Measurements from ENCODE around the gene IYD. TPM values are rescaled to one million over a fixed set of nuclear protein-coding genes. Genes with fewer than 3 reads are reported as not detected.

IYD gene
- total and polyA plus RNA-seq, 3 experiments from 2014 or later = not detected

DNA sequence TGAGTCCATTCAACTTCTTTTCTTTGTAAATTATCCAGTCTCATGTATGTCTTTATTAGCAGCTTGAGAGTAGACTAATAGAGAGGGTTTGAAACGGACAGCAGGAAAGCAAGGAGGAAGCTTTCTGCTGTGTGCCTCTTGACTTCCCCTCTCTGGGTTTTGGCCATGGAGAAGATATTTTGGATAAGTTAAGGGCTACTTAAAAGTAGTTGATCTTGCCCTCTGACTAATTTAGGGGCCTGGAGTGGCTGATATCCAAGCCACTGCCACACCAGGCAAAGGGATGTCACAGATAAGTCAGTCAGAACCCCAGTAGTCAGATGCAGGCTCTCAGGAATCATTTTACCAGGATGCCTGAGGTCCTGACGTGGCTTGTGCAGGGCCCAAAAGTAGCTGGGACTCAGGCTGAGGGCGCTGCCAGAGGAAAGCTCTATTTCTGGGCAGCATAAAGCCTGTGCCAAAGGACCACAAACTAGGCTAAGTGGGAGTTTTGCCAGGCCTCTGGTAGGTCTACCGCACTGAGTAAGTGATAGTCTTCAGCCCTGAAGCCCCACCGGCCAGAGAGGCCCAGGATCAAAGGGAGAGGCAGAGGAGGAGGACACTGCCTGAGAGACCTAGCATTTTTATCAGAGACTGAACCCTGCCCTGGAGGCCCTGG lies 41.6 kb upstream of the IYD start:
- H3K27ac ChIP-seq (ENCODE audit: low read depth, low read length) = no peak overlapping the region
- no peak for DNase-seq
- Mint-ChIP-seq H3K36me3 (no peaks in the 10 kb centered on the region), H3K27me3 (peaks cover 3 to 7% of the 10 kb centered on the region in 2 donors), H3K4me1 (no peaks in the 10 kb centered on the region), H3K27ac (no peak overlapping the region), H3K4me3 (no peak overlapping the region), H3K9me3 (no peaks in the 10 kb centered on the region)
- ChIA-PET POLR2A (no interaction called here), CTCF (interaction anchor here (0.6 kb wide), 1 partner anchor 134 kb away, joined by 3 read pairs; no protein-coding TSS in a partner anchor)
- no peak overlapping the region for H3K4me3 ChIP-seq (ENCODE audit: low read length)
- no peaks in the 10 kb centered on the region for H3K4me1 ChIP-seq (ENCODE audit: insufficient read depth, low read length)
- no peaks in the 10 kb centered on the region for H3K27me3 ChIP-seq (ENCODE audit: insufficient read depth, low read length, poor library complexity, severe bottlenecking)
- no peaks in the 10 kb centered on the region for H3K36me3 ChIP-seq (ENCODE audit: insufficient read depth, low read length)
- no peaks in the 10 kb centered on the region for H3K9me3 ChIP-seq (ENCODE audit: low read length)

DNA sequence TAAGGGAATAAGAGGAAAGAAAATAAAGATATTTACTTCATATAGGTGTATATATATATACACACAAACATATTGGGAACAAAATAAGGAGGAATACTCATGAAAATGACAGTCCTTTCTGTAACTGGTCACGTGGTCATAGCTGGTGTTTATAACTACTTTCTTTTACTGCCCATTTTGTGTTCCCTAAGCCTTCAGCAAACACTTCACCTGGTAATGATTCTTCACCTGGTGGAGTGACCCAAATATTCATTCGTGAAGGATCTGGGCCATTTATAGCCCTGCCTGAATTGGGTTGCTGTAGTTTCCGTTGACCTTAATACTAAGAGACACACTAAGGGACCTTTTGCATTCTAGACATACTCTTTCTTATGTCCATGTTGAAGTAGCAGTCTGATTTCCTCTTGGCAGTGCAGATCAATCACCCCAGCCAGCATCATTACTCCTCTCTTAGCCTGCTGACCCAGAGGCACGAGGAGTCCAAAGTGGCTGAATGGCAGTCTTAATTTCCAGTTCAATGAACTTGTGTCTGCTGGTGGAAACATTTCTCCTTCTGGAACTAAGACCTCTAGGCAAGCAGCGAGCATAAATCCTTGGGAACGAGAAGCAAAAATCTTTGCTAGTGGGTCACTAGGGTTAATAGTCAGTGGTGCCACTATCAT lies 39.9 kb upstream of the IYD start:
- Mint-ChIP-seq H3K4me3 (no peak overlapping the region), H3K36me3 (no peaks in the 10 kb centered on the region), H3K9me3 (no peaks in the 10 kb centered on the region), H3K27me3 (peaks cover 0 to 1% of the 10 kb centered on the region in 2 donors), H3K4me1 (no peaks in the 10 kb centered on the region), H3K27ac (no peak overlapping the region)
- no peak overlapping the region for H3K4me3 ChIP-seq (ENCODE audit: low read length)
- H3K9me3 ChIP-seq (ENCODE audit: low read length) = no peaks in the 10 kb centered on the region
- CTCF ChIA-PET = no interaction called here
- DNase-seq = no peak
- H3K36me3 ChIP-seq (ENCODE audit: insufficient read depth, low read length) = no peaks in the 10 kb centered on the region
- no peak overlapping the region for H3K27ac ChIP-seq (ENCODE audit: low read depth, low read length)
- no peaks in the 10 kb centered on the region for H3K27me3 ChIP-seq (ENCODE audit: insufficient read depth, low read length, poor library complexity, severe bottlenecking)
- POLR2A ChIA-PET = no interaction called here
- H3K4me1 ChIP-seq (ENCODE audit: insufficient read depth, low read length) = no peaks in the 10 kb centered on the region

DNA sequence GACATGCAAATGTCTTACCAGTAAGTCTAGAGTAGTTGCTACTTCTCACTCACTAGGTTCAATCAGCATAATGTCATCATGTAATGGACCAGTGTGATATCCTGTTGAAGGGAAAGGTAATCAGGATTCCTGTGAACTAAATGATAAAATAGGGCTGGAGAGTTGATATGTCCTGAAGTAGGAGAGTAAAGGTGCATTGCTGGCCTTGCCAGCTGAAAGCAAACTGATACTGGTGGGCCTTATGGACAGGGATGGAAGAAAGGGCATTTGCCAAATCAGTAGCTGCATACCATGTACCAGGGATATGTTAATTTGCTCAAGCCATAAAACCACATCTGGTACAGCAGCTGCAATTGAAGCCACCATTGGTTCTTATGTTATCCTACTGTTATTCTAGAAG lies 37.5 kb upstream of the IYD start:
- CTCF ChIA-PET = interaction anchor here (1.0 to 1.3 kb wide), 2 partner anchors 250 to 252 kb away, joined by 3 to 4 read pairs; no protein-coding TSS in a partner anchor
- POLR2A ChIA-PET = no interaction called here
- H3K27ac Mint-ChIP-seq = no peak overlapping the region
- DNase-seq = no peak
- H3K4me1 ChIP-seq (ENCODE audit: insufficient read depth, low read length) = no peaks in the 10 kb centered on the region
- no peak overlapping the region for H3K27ac ChIP-seq (ENCODE audit: low read depth, low read length)
- H3K27me3 Mint-ChIP-seq = peaks cover 0 to 1% of the 10 kb centered on the region in 2 donors
- H3K27me3 ChIP-seq (ENCODE audit: insufficient read depth, low read length, poor library complexity, severe bottlenecking) = no peaks in the 10 kb centered on the region
- no peak overlapping the region for H3K4me3 Mint-ChIP-seq
- no peak overlapping the region for H3K4me3 ChIP-seq (ENCODE audit: low read length)
- no peaks in the 10 kb centered on the region for H3K9me3 Mint-ChIP-seq
- H3K9me3 ChIP-seq (ENCODE audit: low read length) = no peaks in the 10 kb centered on the region
- peaks cover 0 to 3% (median 0%) of the 10 kb centered on the region in 3 donors for H3K4me1 Mint-ChIP-seq
- no peaks in the 10 kb centered on the region for H3K36me3 ChIP-seq (ENCODE audit: insufficient read depth, low read length)
- H3K36me3 Mint-ChIP-seq = no peaks in the 10 kb centered on the region

DNA sequence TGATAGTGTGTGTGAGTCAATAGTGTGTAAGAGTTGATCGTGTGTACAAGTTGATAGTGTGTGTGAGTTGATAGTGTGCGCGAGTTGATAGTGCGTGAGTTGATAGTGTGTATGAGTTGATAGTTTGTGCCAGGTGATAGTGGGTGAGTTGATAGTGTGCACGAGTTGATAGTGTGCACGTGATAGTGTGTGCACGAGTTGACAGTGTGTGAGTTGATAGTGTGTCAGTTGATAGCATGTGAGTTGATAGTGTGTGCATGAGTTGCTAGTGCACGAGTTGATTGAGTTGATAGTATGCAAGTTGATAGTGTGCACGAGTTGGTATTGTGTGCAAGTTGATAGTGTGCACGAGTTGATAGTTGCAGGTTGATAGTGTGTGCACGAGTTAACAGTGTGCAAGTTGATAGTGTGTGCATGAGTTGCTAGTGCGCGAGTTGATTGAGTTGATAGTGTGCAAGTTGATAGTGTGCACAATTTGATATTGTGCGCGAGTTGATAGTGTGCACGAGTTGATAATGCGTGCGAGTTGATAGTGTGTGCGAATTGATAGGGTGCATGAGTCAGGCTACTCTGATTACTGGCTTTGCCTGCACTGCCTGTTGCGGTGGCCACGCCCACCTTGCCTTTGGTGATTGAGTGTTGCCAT lies 35.8 kb upstream of the IYD start:
- no peaks in the 10 kb centered on the region for H3K27me3 ChIP-seq (ENCODE audit: insufficient read depth, low read length, poor library complexity, severe bottlenecking)
- Mint-ChIP-seq H3K4me1 (peaks cover 0 to 3% (median 0%) of the 10 kb centered on the region in 3 donors), H3K4me3 (no peak overlapping the region), H3K9me3 (no peaks in the 10 kb centered on the region), H3K27ac (no peak overlapping the region), H3K27me3 (peaks cover 0 to 1% of the 10 kb centered on the region in 2 donors), H3K36me3 (no peaks in the 10 kb centered on the region)
- H3K4me3 ChIP-seq (ENCODE audit: low read length) = no peak overlapping the region
- CTCF ChIA-PET = no interaction called here
- H3K36me3 ChIP-seq (ENCODE audit: insufficient read depth, low read length) = no peaks in the 10 kb centered on the region
- POLR2A ChIA-PET = no interaction called here
- no peaks in the 10 kb centered on the region for H3K4me1 ChIP-seq (ENCODE audit: insufficient read depth, low read length)
- H3K27ac ChIP-seq (ENCODE audit: low read depth, low read length) = no peak overlapping the region
- no peaks in the 10 kb centered on the region for H3K9me3 ChIP-seq (ENCODE audit: low read length)
- DNase-seq = no peak

DNA sequence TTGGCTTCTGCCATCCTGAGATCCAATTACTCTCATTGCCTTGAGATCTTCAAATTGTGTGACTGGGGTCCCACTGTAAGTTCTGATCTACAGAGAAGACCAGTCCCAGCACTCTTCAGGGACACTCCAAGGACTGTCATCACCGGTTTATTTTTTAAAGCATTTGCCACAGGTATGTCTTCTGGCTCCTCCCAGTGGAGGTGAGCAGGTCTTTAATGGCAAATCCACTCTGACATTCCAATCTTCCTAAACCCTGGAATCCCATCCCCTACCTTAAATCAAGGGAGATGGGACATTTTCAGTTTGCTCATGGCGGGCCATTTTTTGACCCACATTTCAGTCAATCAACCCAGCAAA lies 35.2 kb upstream of the IYD start:
- no peak overlapping the region for H3K27ac ChIP-seq (ENCODE audit: low read depth, low read length)
- ChIA-PET POLR2A (no interaction called here), CTCF (no interaction called here)
- no peak overlapping the region for H3K4me3 Mint-ChIP-seq
- no peaks in the 10 kb centered on the region for H3K9me3 Mint-ChIP-seq
- H3K4me1 Mint-ChIP-seq = peaks cover 0 to 3% (median 0%) of the 10 kb centered on the region in 3 donors
- H3K27ac Mint-ChIP-seq = no peak overlapping the region
- H3K36me3 ChIP-seq (ENCODE audit: insufficient read depth, low read length) = no peaks in the 10 kb centered on the region
- no peaks in the 10 kb centered on the region for H3K9me3 ChIP-seq (ENCODE audit: low read length)
- H3K4me3 ChIP-seq (ENCODE audit: low read length) = no peak overlapping the region
- DNase-seq = no peak
- H3K36me3 Mint-ChIP-seq = no peaks in the 10 kb centered on the region
- H3K27me3 ChIP-seq (ENCODE audit: insufficient read depth, low read length, poor library complexity, severe bottlenecking) = no peaks in the 10 kb centered on the region
- no peaks in the 10 kb centered on the region for H3K4me1 ChIP-seq (ENCODE audit: insufficient read depth, low read length)
- peaks cover 1 to 3% of the 10 kb centered on the region in 2 donors for H3K27me3 Mint-ChIP-seq

DNA sequence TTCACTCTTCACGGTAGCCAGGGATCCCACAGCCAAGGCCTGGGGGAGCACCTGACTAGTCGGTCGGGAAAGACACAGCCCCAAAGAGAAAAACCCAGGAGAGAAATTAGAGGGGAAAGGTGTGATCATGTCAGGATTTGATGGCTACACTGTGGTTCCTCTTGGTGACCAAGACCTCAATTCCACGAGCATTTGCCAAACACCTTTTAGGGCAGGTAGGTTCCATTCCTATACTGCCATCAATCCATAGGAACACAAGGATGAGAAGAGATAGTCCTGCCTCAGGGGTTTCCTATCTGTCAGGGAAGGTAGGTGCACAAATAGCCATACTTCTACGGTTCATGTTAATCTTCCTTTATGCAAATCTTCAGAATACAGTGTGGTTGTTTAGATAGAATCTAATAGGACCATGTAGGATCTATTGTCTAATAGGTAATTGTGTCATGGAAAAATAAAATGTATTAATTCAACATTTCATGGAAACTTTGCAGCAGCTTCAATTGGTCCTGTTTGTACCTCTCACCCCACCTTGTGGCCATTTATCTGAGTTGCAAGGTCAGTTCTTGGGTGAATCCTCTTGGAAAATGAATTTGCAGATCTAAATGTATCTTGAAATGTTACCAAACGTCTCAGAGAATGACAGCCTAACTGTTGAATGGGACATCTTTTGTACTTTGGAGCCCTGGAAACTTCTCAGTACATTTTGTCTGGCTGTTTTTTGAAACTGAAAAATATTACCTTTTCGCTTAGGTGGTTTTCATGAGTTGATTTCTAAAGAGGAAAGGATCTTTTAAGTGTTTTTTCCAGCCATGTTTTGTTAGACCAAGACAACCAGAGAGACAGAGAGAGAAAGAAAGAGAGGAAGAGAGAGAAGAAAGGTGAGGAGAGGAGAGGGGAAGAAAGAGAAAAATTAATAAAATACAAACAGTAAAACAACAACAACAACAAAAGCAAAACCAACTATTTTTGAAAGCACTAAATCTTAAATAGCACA lies 33.7 kb upstream of the IYD start:
- peaks cover 0 to 4% of the 10 kb centered on the region in 2 donors for H3K27me3 Mint-ChIP-seq
- H3K4me3 ChIP-seq (ENCODE audit: low read length) = no peak overlapping the region
- peak overlapping the region in 1 of 8 donors; percentile 36 for H3K27ac Mint-ChIP-seq
- H3K27me3 ChIP-seq (ENCODE audit: insufficient read depth, low read length, poor library complexity, severe bottlenecking) = no peaks in the 10 kb centered on the region
- H3K36me3 Mint-ChIP-seq = no peaks in the 10 kb centered on the region
- peaks cover 0 to 3% (median 0%) of the 10 kb centered on the region in 3 donors for H3K4me1 Mint-ChIP-seq
- H3K9me3 Mint-ChIP-seq = no peaks in the 10 kb centered on the region
- ChIA-PET CTCF (interaction anchor here (0.9 to 1.8 kb wide), 6 partner anchors 27 to 264 kb away, joined by 3 to 18 read pairs (median 4); no protein-coding TSS in a partner anchor), POLR2A (no interaction called here)
- H3K4me3 Mint-ChIP-seq = no peak overlapping the region
- H3K9me3 ChIP-seq (ENCODE audit: low read length) = no peaks in the 10 kb centered on the region
- no peaks in the 10 kb centered on the region for H3K36me3 ChIP-seq (ENCODE audit: insufficient read depth, low read length)
- DNase-seq = peak in 3 of 5 donors; percentile 7 to 56 (median 39)
- H3K27ac ChIP-seq (ENCODE audit: low read depth, low read length) = no peak overlapping the region
- H3K4me1 ChIP-seq (ENCODE audit: insufficient read depth, low read length) = no peaks in the 10 kb centered on the region

DNA sequence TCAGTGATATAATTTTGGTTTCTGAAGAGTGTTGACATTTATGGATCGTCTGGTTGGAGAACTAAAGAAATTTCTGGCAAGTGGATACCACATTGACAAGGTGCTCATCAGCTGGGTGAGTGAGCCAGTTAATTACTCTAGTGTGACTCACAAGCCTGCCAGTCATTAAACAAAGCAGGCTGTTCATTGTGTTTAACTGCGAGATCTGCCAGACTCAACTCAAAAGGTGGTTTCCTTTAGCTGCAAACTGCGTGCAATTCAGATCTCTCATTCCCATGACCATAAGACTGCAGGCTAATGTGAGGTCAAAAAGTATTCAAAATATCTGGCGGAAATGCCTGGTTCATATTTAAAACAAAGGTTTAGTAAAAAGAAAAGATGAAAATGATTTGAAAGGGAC lies 32.5 kb upstream of the IYD start:
- H3K27me3 Mint-ChIP-seq = peaks cover 3 to 4% of the 10 kb centered on the region in 2 donors
- DNase-seq = no peak
- ChIA-PET POLR2A (no interaction called here), CTCF (interaction anchor here (0.9 to 2.3 kb wide), 3 partner anchors 255 to 265 kb away, joined by 4 to 12 read pairs (median 4); no protein-coding TSS in a partner anchor)
- H3K9me3 Mint-ChIP-seq = no peaks in the 10 kb centered on the region
- Histone ChIP-seq H3K9me3 (ENCODE audit: low read length) (no peaks in the 10 kb centered on the region), H3K27me3 (ENCODE audit: insufficient read depth, low read length, poor library complexity, severe bottlenecking) (no peaks in the 10 kb centered on the region), H3K36me3 (ENCODE audit: insufficient read depth, low read length) (no peaks in the 10 kb centered on the region), H3K4me1 (ENCODE audit: insufficient read depth, low read length) (no peaks in the 10 kb centered on the region), H3K4me3 (ENCODE audit: low read length) (no peak overlapping the region), H3K27ac (ENCODE audit: low read depth, low read length) (no peak overlapping the region)
- H3K4me3 Mint-ChIP-seq = no peak overlapping the region
- peaks cover 0 to 3% (median 0%) of the 10 kb centered on the region in 3 donors for H3K4me1 Mint-ChIP-seq
- H3K36me3 Mint-ChIP-seq = no peaks in the 10 kb centered on the region
- no peak overlapping the region for H3K27ac Mint-ChIP-seq

Data from CD8-positive, alpha-beta memory T cell (primary cell).